GM11168 (cell line): ENCODE measurements around the gene KIAA0586.
"Not testable (repeated sequence)": the region's sequence is repeated elsewhere in the genome, so short reads cannot be mapped to it uniquely, and the experiment has no call there.

Experiments used
- in situ Hi-C: fragments of 300-500 bp; cut with MboI; formaldehyde crosslinking; loops from one replicate; pipeline ENCODE4 v1.12.0; 2022; ENCODE audit warnings: low sequenced_read_pairs; ENCODE audit not compliant: unreplicated experiment

Gene KIAA0586

DNA sequence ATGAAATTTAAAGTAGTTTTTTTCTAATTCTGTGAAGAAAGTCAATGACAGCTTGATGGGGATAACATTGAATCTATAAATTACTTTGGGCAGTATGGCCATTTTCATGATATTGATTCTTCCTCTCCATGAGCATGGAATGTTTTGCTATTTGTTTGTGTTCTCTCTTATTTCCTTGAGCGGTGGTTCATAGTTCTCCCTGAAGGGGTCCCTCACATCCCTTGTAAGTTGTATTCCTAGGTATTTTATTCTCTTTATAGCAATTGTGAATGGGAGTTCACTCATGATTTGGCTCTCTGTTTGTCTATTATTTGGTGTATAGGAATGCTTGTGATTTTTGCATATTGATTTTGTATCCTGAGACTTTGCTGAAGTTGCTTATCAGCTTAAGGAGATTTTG, 153.9 kb downstream of the KIAA0586 start:
- in situ Hi-C loops = not testable (repeated sequence)

GRCh38 chr14:58584383-58584782, 156.9 kb downstream of the KIAA0586 start:
- in situ Hi-C loops = no loop called here

GRCh38 chr14:58587271-58587670, 159.8 kb downstream of the KIAA0586 start:
- in situ Hi-C loops = no loop called here

DNA sequence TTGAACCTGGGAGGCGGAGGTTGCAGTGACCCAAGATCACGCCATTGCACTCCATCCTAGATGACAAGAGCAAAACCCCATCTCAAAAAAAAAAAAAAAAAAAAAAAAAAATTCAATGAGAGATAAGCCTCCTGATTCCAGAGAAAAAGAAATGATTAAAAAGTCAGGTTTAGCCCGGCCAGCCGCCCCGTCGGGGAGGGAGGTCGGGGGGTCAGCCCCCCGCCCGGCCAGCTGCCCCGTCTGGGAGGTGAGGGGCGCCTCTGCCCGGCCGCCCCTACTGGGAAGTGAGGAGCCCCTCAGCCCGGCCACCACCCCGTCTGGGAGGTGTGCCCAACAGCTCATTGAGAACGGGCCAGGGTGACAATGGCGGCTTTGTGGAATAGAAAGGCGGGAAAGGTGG, 160.8 kb downstream of the KIAA0586 start:
- in situ Hi-C loops = not testable (repeated sequence)

DNA sequence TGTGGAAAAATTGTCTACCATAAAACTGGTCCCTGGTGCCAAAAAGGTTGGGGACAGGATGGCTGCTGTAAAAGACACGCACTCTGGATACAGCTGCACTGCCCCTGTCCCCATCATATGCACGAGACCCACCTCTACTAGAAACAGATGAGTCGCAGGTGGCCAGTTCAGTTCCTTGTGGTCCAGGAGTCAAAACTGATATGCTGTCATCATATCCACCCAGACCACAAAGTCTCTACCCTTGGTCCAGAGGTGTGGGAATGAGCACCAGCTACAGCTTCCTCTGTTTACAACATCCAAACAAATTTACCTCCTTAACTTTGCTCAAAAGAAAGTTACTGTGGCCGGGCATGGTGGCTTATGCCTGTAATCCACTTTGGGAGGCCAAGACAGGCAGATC, 166.5 kb downstream of the KIAA0586 start:
- in situ Hi-C loops = no loop called here

DNA sequence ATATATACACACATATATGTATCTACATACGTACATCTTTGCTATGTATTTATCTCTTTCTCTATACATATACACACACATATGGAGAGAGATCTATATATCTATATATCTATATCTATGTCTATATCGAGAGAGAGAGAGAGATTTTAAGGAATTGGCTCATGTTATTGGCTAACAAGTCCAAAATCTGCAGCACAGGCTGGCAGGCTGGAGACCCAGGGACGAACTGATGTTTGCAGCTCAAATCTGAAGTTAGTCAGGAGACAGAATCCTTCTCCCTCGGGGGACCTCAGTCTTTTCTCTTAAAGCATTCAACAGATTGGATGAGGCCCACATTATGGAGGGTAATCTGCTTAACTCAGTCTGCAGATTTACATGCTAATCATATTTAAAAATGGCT, 169.5 kb downstream of the KIAA0586 start:
- in situ Hi-C loops = no loop called here

DNA sequence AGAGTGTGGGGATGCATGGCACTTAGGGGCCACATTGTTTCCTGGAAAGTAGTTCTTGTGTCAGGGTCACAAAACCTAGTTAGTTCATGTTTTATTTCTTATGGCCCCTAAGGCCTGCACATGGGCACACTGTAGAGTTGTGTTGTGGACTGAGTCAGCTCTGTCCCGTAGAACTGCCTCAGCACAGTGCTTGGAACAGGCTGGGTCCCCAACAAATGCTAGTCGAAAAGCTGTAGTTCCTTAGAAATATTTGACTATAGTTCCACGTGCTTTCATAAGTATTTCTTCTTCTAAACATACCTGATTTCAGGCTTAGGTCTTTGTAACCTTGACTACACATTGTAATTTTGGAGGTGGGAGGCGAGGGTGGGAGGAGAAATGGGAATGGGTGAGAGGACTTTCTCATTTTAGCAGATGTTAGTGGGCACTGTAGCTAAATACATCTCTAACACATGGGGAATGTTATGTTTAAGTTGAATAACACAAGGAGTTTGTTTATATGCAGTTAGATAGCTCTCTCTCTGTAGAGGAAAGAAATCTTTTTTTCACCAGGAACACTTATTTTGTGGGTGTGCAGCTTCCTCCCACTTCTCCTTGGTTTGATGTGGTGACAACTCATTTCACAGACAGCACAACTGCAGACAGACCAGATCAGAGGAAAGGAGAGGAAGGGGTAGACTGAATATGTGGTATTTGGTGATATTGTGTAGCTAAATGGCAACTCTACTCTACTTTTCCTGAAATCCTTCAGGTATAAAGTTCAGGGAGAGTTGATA, 170.7 kb downstream of the KIAA0586 start:
- in situ Hi-C loops = no loop called here

DNA sequence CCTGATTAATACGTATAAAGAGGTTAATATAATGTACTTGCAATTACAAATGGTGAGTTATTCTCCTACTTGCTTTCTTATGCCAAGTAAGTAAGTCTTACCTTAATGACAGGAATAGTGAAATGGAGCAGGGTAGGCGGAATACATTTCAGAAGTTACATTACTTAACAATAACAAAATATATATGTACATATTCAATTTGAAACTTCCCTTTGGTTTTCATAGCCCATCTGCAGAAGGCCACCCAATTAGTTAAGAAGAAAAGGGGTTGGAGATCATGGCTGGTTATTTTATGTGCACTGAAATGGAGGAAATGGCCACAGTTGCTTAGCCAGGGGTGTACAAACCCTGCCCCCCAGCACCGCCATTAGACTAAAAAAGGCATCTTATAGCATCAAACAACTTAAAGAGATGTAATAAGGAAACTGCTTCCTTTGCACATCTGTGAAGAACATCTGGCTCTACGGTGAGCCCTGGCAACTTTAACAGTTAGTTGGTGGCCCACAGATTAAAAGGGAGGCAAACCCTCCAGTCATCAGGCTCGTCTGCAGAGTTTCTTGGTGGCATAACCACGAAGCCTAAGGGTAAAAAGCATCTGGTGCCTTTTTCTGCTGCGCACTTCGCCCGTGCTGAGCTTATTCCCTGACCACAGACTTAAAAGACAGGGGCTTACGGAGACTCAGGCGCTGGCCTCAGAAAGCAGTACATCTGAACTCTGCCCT, 171.4 kb downstream of the KIAA0586 start:
- in situ Hi-C loops = no loop called here

- in situ Hi-C loops = no loop called here
Observed at GRCh38 chr14:58599707-58600106, 172.2 kb downstream of the KIAA0586 start.
